HG03097 (cell line): ENCODE data around the gene PPP3R1.

Experiments
- ATAC-seq: cut with Tn5 transposase; IDR thresholded peaks from one replicate; pipeline ENCODE4 v1.9.1; 2021; ENCODE audit not compliant: unreplicated experiment, low FRiP score

PPP3R1 gene, protein sequence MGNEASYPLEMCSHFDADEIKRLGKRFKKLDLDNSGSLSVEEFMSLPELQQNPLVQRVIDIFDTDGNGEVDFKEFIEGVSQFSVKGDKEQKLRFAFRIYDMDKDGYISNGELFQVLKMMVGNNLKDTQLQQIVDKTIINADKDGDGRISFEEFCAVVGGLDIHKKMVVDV

DNA sequence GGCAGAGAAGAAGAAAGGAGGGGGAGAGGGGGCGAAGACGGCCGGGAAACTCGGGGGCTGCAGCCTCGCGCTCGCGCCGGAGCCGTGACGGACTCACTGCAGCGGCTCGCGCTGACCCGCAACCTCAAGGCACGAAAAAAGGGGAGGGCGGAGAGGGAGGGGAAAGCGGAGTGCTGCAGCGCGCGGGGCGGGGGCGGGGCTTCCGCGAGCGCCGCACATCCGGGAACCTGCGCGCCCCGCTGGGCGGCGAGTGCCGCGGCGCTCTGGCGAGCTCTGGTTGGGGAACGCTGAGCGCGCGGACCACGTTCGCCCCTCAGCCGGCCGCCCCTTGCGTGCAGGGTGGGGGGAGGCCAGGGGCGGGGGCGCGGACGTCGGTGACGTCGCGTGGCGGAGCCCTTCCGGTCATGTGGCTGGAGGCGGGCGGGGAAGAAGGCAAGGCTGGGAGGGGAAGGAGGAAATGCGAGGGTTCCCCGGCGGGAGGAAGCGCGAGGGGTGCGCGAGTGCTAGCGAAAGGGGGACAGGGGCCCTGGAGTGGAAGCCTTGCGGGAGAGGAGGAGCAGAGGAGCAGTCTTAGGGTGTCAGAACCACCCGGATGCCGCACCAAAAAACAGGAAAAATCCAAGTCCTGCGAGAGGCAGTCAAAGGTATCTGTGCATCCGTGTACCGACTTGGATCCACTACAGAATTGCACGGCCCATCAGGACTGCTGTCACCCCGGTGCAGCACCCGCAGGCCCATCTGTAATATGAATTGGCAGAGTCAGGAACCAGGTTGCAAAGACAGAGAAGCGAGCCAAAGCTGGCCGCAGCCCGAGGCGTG lies at the start of gene PPP3R1:
TSS of gene PPP3R1 (minus strand) at position 133 of the 819 bp plus-strand sequence. CDS start 405 bp downstream, outside the sequence.
- ATAC-seq: peak; percentile 72

DNA sequence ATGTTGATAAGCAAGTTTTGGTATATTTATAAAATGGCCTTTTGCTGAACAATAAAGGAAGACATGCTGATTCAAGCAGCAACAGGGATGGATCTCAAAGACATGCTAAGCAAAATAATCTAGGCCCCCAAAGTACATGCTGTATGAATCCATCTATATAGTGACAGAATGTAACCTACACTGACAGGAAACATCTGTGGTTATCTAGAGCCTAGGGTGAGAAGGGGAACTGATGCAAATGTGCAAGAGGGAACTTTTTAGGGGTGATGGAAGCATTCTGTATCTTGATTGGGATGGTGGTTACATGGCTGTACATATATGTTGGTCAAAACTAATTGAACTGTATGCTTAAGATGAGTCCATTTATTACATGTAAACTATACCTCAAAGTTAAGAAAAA lies 43.2 kb upstream of the PPP3R1 start:
- ATAC-seq: no peak

DNA sequence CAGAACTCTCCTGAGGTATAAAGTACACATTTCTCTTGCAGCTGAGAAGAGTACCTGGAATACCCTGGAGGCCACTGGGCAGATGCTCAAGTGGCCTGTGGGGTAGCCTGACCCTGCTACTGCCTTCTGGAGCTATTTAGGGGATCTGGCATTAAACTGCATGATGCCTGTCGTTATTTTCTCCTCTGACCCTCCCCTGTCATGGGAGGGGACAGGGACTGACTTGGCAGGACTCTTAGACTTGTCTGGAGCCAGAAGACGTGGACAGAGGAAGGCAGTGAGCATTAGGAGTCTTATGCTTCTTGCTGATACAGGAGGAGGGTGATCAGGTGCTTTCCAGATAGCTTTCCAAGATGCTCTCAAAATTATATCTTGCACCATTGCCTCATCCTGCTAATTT lies 42.6 kb upstream of the PPP3R1 start:
- no peak for ATAC-seq

DNA sequence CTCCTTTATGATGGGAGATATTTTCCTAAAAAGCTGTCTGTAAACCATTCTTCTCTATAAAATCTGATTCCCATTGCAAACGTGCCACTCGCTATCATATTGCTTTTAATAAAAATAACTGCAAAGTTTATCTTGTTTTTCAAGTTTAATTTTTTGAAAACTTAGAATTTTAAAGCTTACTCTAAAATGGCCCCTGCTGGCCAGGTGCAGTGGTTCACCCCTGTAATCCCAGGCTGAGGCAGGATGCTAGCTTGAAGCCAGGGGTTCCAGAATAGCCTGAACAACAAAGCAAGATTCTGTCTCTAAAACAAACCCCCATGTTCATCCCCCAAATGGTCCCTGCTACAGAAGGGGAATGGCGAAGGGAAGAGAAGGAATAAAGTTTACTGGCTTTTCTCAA lies 41.9 kb upstream of the PPP3R1 start:
- ATAC-seq: no peak

DNA sequence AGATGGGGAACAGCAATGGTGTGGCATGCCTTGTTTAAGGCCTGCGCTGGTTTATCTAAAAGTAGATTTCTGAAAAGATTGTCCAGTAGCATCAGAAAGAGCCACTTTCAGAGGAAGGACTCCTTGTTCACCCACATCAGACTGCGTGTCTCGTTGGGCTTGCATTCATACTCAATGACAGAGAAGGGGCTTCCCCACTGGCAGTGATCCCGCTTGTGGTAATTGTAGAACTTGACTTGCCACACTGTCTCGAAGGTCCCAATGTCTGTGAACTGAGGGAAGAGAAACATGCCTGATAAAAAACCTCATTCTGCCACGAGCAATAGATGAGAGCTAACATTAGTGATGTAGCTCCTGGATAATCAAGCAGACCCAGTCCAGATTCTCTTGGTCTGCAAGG lies 41.4 kb upstream of the PPP3R1 start:
- no peak for ATAC-seq

DNA sequence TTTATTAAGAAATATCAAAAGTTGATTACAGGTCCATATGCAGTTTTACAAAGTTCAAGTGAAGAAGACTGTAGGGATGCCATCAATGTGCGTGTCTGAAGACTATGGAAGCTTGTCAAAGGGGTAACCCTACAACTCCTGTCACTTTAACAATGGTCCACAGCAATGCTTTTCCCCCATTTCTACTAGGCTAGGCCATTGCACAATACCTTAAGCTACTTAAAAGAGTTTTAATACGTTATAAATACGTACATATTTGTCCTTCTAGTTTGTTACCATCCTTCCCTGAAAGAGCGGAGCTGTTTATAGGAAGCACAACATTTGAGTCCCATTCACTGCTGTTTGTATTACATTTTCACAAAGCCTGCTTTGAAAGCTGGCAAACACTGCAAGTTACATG lies 40.7 kb upstream of the PPP3R1 start:
- ATAC-seq: no peak

DNA sequence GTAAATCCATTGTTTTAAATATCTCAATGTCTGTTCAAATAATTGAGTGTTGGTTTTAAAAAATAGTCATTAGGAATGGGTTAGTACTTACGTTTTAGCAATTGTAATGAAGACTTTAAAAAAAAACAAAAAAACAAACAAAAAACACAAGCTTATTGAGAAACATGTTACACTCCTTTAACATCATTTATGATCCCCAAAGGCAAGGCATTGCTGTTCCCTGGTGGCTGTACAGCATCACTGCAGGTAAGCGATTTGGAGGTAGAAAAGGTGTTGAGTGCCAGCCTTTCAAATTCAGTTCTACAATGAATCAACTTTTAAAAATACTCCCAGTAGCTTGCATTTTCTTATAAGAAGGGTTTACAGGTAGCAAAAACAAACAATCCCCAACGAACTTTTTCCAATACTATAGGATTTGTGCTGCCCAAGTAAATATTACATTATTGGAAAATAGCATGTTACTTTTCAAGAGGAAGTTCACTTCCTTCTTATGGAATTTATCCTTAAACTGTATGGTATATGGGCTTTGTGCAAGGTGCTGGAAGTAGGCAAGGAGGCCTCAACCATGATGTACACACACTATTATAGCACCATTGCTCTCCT lies 39.9 kb upstream of the PPP3R1 start:
- ATAC-seq: no peak

DNA sequence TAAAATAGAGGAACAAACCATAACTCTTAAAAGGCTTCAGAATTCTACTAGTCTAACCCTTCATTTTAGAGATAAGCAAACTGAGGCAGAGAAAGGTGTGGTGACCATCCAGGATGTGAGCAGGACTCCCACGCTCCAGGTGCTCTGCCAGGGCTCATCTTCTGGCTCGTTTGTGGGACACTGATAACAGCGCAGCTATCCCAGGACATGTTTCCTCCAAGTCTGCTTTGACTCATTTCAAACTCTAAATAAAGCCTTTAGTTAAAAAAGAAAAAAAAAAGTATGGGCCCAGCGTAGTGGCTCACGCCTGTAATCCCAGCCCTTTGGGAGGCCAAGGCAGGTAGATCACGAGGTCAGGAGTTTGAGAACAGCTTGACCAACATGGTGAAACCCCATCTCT lies 39.0 kb upstream of the PPP3R1 start:
- no peak for ATAC-seq

DNA sequence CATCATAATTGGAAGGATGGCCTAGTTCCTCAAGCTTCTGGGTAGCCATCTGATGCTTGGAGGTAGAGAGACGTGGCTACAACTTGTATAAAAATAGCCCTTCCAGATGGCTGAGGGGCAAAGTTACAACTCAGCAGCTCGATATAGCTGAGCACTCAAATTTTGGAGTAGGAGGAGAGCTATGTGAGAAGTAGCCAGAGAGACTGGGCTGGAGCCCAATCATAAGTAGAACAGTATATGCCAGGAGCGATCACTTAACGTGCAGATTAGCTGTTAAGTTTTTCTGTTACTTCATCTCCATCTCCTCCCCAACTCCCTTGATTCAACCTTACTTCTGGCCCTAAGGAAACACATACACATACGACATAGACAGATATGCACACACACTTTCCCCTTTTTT lies 38.6 kb upstream of the PPP3R1 start:
- no peak for ATAC-seq

DNA sequence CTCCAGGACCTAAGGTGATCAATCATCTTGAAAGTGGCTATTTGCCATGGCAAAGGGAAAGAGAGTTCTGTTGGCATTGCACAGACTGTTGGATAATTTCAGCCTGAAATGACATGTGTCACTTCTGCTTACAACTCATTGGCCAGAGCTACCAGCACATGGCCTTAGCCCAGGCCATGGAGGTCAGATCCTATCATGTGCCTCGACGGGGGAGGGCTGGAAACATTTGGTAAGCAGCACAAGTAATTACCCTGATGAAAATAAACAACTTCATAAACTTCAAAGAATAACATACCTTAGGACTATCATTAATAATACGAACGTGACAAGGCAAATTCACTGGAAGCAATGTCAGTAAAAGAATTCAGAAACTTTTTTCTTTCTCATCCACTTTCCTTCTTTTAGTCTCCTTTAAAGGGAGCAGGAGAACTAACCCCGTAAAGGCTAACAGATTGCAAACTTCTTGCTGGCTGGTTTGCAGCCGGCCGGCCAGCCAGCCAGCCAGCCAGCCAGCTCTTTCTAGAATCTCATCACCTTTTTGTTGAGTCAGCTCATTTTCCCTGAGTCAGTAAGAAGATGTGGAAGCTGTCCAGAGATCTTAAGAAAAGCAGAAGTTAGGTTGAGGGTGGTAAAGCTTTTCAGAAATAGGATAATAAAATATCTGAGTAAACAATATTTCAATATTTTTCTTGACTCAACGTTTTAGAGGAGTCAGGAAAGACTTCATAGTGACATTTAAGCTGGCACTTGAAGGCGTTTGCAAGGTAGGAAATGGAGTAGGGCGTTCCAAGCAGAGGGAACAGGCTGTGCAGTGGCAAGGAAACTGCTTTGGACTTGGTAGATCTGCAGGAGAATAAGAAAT lies 35.5 kb upstream of the PPP3R1 start:
- ATAC-seq: no peak

DNA sequence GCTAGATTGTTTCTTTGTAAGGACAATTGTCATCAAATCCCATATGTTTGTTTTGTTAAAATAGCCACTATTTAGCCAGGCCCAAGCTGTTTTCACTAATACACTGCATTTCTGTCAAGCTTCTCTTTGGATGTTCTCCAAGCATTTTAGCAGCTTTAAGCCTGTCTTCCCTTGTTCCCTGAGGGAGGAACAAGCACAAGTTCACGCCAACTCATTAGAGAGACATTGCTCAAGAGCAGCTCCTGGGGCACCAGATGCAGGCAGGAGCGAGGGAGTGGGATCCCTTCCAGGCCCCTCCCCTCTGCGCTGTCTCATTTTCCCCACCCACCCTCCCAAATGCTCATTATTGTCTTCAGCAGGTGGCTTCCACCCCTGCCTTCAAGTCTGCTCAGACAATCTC lies 32.6 kb upstream of the PPP3R1 start:
- no peak for ATAC-seq

DNA sequence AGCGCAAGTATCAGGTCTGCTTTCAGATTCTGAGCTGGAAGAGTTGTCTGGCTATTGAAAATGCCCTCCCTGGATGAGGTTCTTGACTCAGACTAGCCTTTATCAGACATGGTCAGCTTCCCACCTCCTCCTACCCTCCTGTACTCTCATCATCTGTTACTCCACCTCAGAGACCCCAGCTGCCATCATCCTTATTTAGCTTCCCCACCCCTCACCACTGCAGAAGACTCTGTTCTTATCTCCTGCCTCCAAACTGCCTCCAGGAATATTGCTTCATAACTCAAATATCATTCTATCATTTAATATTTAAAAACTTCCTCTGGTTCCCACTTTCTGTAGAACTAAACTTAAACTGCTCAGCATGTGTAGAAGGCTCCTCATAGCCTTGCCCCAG lies 31.1 kb upstream of the PPP3R1 start:
- ATAC-seq: no peak

DNA sequence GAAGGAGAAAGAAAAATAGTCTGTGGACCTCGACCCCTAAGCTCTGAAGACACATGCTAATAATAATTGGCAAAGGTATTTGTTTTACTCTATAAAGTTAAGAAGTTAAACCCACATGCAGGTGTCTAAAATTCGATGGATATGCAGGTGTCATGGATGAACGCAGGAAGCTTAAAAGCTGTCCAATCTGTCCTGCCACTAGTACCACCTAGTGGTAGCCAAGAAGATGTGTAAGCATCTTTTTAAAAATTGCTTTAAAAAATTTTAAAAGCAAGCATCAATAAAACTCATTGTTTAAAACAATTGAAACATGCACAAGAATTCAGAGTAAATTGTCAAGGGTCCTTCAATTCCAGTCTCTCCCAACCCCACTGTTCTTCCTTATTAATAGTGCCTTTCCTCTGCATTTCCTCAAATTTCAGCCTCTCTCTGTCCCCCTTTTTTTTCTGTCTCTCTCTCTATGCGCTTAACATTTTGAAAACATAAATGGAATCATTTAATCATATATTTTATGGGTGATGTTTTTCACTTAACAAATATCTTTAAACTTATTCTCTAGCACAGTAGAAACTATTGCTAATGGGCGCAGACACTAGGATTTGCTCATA lies 30.6 kb upstream of the PPP3R1 start:
- ATAC-seq: no peak

DNA sequence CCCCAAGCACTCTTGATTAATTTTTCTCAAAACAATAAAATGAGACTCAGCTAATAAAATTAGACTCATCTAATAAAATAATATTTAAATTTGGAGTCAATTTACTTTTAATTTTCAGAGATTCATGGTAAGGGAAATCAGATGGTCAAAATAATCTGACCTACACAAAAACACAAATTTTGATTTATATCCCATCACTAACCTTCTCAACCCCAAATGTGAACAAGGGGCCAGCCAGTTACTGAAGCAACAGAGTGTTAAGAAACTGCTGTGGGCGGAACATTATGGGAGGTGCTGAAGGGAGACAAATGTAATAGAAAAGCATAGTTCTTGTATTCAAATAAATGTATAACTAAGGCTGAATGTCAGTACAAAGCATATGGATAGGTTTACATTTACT lies 28.5 kb upstream of the PPP3R1 start:
- ATAC-seq: no peak

DNA sequence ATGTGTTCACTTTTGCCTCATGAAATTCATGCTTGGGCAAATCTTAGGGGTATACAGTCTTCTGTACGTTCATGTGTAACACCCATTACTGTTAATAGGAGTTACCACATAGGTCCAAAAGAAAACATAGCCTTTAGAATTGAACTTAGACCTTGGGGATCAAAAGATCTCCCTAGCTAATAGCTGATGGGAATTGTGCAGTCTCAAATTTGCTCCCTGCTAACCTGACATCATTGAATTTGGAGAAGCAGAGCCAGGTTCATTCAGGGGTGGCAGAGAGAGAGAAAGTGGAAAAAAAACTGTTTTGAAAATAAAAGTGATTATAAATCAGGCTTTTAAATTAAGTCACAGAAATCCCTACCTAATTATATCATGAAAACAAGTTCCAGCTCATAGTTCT lies 28.0 kb upstream of the PPP3R1 start:
- no peak for ATAC-seq

DNA sequence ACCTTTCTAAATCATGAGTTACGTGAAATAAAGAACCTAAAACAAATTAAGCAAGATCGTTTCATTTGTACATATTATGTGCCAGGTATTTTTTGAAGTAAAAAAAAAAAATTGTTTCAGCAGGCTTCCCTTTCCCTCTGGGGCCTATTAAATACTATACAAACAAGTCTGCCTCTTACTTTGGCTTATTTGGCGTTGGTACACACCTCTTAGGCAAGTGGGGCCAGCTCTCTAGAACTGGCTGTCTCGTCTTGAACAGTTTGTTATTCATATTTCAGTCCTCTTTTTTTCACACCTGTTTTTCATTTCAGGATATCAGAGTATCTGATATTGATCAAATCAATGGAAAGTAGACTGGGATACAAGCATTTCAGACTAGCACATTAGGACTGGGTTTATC lies 27.4 kb upstream of the PPP3R1 start:
- ATAC-seq: no peak

DNA sequence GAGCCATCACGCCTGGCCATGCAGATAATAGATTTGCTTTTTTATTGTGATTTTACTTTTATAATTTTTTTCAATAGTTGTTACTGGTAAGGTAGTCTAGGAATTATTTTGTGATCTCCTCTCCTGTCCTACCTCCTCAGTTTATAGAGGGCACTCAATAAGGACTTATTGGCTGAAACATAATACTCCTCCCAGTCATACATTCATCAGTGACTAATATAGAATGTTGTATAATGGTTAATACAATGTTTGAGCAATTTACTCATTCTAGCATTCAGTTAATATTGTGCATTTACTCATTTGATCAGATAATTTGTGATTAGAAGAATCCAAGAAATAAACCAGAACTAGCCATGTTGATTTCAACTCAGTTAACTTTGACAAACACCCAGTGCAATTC lies 25.8 kb upstream of the PPP3R1 start:
- no peak for ATAC-seq

DNA sequence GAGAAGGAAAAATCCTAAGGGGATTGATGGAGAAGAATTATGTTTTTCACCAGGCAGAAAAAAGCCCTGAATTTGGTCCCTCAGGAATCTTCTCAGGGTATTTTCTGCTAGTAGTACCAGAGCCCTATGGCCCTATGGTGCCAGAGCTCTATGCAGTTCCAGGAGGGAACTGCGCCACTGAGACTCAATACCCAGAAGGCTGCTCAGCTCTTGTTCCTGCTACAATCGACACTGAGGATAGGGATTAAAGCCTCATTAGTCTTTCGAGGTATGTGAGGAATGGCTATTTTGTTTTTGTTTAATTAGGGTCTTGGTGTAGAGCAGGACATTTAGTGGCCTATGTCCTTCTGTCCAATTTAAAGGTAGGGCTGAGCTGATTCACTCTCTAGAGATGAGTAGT lies 21.7 kb upstream of the PPP3R1 start:
- ATAC-seq: no peak

DNA sequence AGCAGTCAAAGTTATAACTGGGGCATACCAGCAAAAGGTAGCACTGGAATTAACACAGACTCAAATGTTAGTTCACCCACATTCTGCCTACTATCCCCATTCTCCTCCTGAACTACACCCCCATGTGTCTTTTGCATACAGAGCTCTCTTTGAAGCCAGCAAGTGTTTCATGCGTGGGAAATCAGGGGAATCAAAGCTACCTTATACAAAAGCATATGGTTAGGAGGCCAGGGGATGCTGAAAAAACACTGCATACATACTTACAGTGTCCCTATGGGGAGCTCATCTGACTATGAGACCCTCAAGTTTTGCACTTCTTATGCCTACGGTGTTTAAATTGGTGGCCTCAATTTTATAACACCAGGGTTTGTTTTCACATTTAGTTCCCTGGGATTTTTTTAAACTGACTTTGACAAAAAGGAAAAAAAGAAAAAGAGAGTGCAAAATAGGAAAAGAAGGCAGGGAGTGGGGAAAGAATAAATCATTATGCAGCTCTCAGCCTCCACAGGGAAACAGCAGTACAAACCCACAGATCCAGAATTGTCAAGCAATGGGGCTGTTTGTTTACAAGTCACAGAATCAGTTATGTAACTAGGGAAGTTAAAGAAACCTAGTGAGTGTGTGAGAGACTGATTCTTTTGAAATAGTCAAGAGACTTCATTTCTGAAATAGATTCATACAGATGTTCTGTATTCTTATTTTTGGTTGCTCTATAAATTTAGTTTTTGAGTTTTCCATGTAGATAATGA lies 20.1 kb upstream of the PPP3R1 start:
- ATAC-seq: no peak

DNA sequence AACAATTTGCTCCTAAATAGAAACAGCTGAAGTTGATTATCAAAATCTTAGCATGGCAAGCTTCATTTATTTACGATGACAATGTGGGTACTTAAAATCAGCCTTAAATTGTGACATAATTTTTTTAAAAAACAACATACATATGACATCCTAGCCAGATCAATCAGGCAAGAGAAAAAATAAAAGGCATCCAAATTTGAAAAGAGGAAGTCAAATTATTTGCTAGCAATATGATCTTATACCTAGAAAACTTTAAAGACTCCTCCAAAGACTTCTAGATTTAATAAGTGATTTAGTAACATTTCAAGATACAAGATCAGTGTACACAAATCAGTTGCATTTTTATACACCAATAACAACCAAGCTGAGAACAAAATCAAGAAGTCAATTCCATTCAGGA lies 14.3 kb upstream of the PPP3R1 start:
- ATAC-seq: no peak
